H1 (cell line): ENCODE data around the gene CERS1. TPM values are rescaled to one million over a fixed set of nuclear protein-coding genes. Genes with fewer than 3 reads are reported as not detected.

Experiments
- BACH1 ChIP-seq: IDR thresholded peaks from 2 replicates; pipeline ENCODE4 v1.6.1; 2012; ENCODE audit warnings: low read length, improper control_type of control experiment
- CREB1 ChIP-seq: IDR thresholded peaks from 2 replicates; pipeline ENCODE4 v1.6.1; 2012; ENCODE audit warnings: inconsistent platforms
- CTCF ChIP-seq, 3 experiments: IDR thresholded peaks; 1 replicate in 2 of 3; 2 replicates in 1 of 3; pipeline versions ENCODE4 v1.5.1 to v1.6.1; 2011; ENCODE audit warnings: low read length in 3 of 3, mild to moderate bottlenecking in 3 of 3, inconsistent platforms in 2 of 3, low read depth in 1 of 3, moderate library complexity in 1 of 3; ENCODE audit not compliant: insufficient read depth in 1 of 3; ENCODE audit errors: control extremely low read depth in 1 of 3
- JUND ChIP-seq: IDR thresholded peaks from 2 replicates; pipeline ENCODE4 v1.6.1; 2011; ENCODE audit warnings: mild to moderate bottlenecking, improper control_type of control experiment, low read length
- NANOG ChIP-seq: IDR thresholded peaks from 2 replicates; pipeline ENCODE4 v1.6.1; 2011; ENCODE audit warnings: low read length, low read depth, mild to moderate bottlenecking, inconsistent platforms; ENCODE audit not compliant: insufficient read depth, poor library complexity, severe bottlenecking
- POLR2AphosphoS5 ChIP-seq: IDR thresholded peaks from 2 replicates; pipeline ENCODE4 v1.6.1; 2011; ENCODE audit warnings: low read depth, low read length
- RFX5 ChIP-seq: IDR thresholded peaks from 2 replicates; pipeline ENCODE4 v1.6.1; 2011; ENCODE audit warnings: low read depth, low read length, improper control_type of control experiment, borderline replicate concordance
- TEAD4 ChIP-seq: IDR thresholded peaks from 2 replicates; pipeline ENCODE4 v1.6.1; 2012; ENCODE audit warnings: low read depth, low read length, inconsistent platforms, mixed read lengths
- polyA plus RNA-seq, 7 experiments: library from polyadenylated mRNA; depleted of rRNA in 3 of 7; stranded (reverse) in 5 of 7; unstranded in 2 of 7; fragments of >200 nt in 5 of 7; fragments of 200-250 nt in 2 of 7; gene quantifications; 1 replicate in 5 of 7; 2 replicates in 1 of 7; 4 replicates in 1 of 7; pipeline versions ENCODE4 v1.2.1 to v1.2.3, GENCODE V29; 2011 to 2013; ENCODE audit warnings: missing spikeins in 2 of 7, mixed read lengths in 2 of 7
- total RNA-seq: library from RNA; stranded (reverse); fragmentation: NEBNext Ultra II Directional; extraction: Animal tissue kit (Norgen Biotek cat#: 25700); gene quantifications from 2 replicates; pipeline ENCODE4 v1.2.1, GENCODE V29; 2021

Gene CERS1
- total and polyA plus RNA-seq, 2 of the 8 experiments (the other 6 are each of a cell fraction or from before 2014, with no cell fraction given) = 18.6 to 51.0 TPM

DNA sequence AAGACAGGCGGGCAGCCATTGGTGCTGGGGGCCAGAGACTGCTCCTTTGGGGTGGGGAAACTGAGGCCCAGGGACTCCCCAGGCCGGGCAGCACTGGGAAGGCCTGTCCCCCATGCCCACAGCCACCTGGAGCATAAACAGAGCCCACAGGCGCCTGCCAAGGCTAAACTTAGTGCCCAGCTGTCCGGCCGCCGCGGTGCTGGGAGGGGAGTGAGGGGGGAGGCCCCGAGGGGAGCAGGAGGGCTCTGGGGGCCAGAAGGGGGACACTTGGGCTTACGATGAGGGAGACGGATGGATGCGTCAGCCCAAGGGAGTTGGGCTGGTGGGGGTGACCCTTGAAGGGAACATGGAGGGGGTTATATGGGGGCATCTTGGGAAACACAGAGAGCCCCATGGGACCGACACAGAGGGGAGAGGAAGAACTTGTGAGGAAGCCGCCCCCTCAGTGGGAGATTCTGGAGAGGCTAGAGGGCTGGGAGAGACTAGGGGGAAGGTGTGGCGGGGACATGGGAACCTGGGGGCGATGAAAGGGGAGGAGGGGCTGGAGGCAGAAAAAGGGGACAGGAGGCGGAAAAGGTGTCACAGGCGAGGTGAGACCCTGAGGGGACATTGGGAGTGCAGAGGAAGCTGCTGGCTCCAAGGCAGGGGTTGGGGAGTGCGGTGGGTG, 2.2 kb downstream of the CERS1 start (continued):
- TF ChIP-seq TEAD4 (no peak), CTCF (IDR thresholded peaks at IDR 0.05; ENCODE audit: control extremely low read depth in 1 of 3, insufficient read depth in 1 of 3, low read depth in 1 of 3, low read length in 3 of 3) (no peak), CREB1 (no peak), BACH1 (no peak), RFX5 (no peak), JUND (no peak), NANOG (no peak), POLR2AphosphoS5 (no peak)
